Suprapubic skin (tissue), 4 donors: ENCODE data around the gene LRP1B. TPM values are rescaled to one million over a fixed set of nuclear protein-coding genes. Genes with fewer than 3 reads are reported as not detected.

Source experiments
- DNase-seq, 2 donors: peaks; one replicate each; pipeline ENCODE4 v3.0.0-alpha.2; 2019; ENCODE audit warnings: low spot score in 2 of 2
- H3K27ac ChIP-seq: fragments of 200-600 bp; sonication (generic); one replicate; pipeline ENCODE4 v1.5.1; 2019
- H3K27me3 ChIP-seq: fragments of 200-600 bp; sonication (generic); one replicate; pipeline ENCODE4 v1.5.1; 2019
- H3K36me3 ChIP-seq: fragments of 200-600 bp; sonication (generic); one replicate; pipeline ENCODE4 v1.5.1; 2019
- H3K4me1 ChIP-seq: fragments of 200-600 bp; sonication (generic); one replicate; pipeline ENCODE4 v1.5.1; 2019
- H3K4me3 ChIP-seq: fragments of 200-600 bp; sonication (generic); one replicate; pipeline ENCODE4 v1.5.1; 2019; ENCODE audit warnings: mild to moderate bottlenecking
- H3K9me3 ChIP-seq: fragments of 200-600 bp; sonication (generic); one replicate; pipeline ENCODE4 v1.5.1; 2019
- CTCF ChIP-seq, 2 donors: fragments of 200-600 bp in 1 of 2; fragments of 450-650 bp in 1 of 2; sonication (generic) in 1 of 2; IDR thresholded peaks; one replicate each; pipeline ENCODE4 v1.5.1; 2016 to 2019; ENCODE audit warnings: antibody characterized with exemption in 2 of 2, mild to moderate bottlenecking in 1 of 2, moderate library complexity in 1 of 2
- EP300 ChIP-seq: sonication (generic); formaldehyde crosslinking; IDR thresholded peaks from one replicate; pipeline ENCODE4 v1.6.1; 2017; ENCODE audit warnings: antibody characterized with exemption
- POLR2A ChIP-seq, 2 donors: fragments of 450-650 bp; IDR thresholded peaks; one replicate each; pipeline ENCODE4 v1.6.1; 2017; ENCODE audit warnings: antibody characterized with exemption in 2 of 2, mild to moderate bottlenecking in 2 of 2, moderate library complexity in 2 of 2
- POLR2AphosphoS5 ChIP-seq, 3 donors: sonication (generic); formaldehyde crosslinking; IDR thresholded peaks; one replicate each; pipeline ENCODE4 v1.6.1; 2017; ENCODE audit warnings: antibody characterized with exemption in 3 of 3
- WGBS: methylation state at CpG from one replicate; pipeline ENCODE4 v1.1.5; 2018; 5-methylcytosine and 5-hydroxymethylcytosine counted together
- total RNA-seq, 4 donors: library from RNA; depleted of rRNA; stranded (reverse); fragments of >200 nt; gene quantifications; one replicate each; pipeline ENCODE4 v1.1.0, GENCODE V29; 2016

The LRP1B gene
- total RNA-seq, 4 donors from 2014 or later, result 0.11 to 2.7 (median 1.3) TPM

- H3K27ac ChIP-seq, result no peak overlapping the region
- no peak for DNase-seq
- H3K9me3 ChIP-seq, result no peaks in the 10 kb centered on the region
- no peak overlapping the region for H3K4me3 ChIP-seq
- 83% methylated on average over 2 of the region's 2 CpGs for WGBS
- TF ChIP-seq POLR2A (IDR thresholded peaks at IDR 0.05) (no peak), POLR2AphosphoS5 (IDR thresholded peaks at IDR 0.05) (no peak), CTCF (IDR thresholded peaks at IDR 0.05) (no peak), EP300 (no peak)
- no peaks in the 10 kb centered on the region for H3K36me3 ChIP-seq
- H3K27me3 ChIP-seq, result no peaks in the 10 kb centered on the region
- H3K4me1 ChIP-seq, result no peaks in the 10 kb centered on the region
Measured at GRCh38 chr2:140586379-140586778, 1544.4 kb downstream of the LRP1B start.

- DNase-seq, result no peak
- TF ChIP-seq POLR2AphosphoS5 (IDR thresholded peaks at IDR 0.05), result no peak
- TF ChIP-seq CTCF (IDR thresholded peaks at IDR 0.05), result no peak
Measured at GRCh38 chr2:140585016-140585415, 1545.8 kb downstream of the LRP1B start.

GRCh38 chr2:140584471-140584870 is 1546.3 kb downstream of the LRP1B start:
- TF ChIP-seq CTCF (IDR thresholded peaks at IDR 0.05), result no peak
- TF ChIP-seq EP300, result no peak
- no peak for TF ChIP-seq POLR2AphosphoS5 (IDR thresholded peaks at IDR 0.05)
- TF ChIP-seq POLR2A (IDR thresholded peaks at IDR 0.05), result no peak
- no peak overlapping the region for H3K27ac ChIP-seq
- H3K4me1 ChIP-seq, result no peaks in the 10 kb centered on the region
- no peak for DNase-seq
- H3K27me3 ChIP-seq, result no peaks in the 10 kb centered on the region
- H3K9me3 ChIP-seq, result no peaks in the 10 kb centered on the region
- no peak overlapping the region for H3K4me3 ChIP-seq
- H3K36me3 ChIP-seq, result no peaks in the 10 kb centered on the region

More at GRCh38 chr2:140585016-140585415, 1545.8 kb downstream of the LRP1B start:
- Histone ChIP-seq H3K27ac (no peak overlapping the region), H3K36me3 (no peaks in the 10 kb centered on the region), H3K4me3 (no peak overlapping the region), H3K27me3 (no peaks in the 10 kb centered on the region), H3K9me3 (no peaks in the 10 kb centered on the region), H3K4me1 (no peaks in the 10 kb centered on the region)
- WGBS, result 37% methylated on average over 2 of the region's 2 CpGs

GRCh38 chr2:140580532-140581151 is 1550.2 kb downstream of the LRP1B start:
- no peaks in the 10 kb centered on the region for H3K4me1 ChIP-seq
- H3K27me3 ChIP-seq, result no peaks in the 10 kb centered on the region
- 56% methylated on average over 2 of the region's 2 CpGs for WGBS
- no peaks in the 10 kb centered on the region for H3K36me3 ChIP-seq
- H3K27ac ChIP-seq, result no peak overlapping the region
- no peak for DNase-seq
- H3K4me3 ChIP-seq, result no peak overlapping the region
- no peaks in the 10 kb centered on the region for H3K9me3 ChIP-seq
- TF ChIP-seq POLR2AphosphoS5 (IDR thresholded peaks at IDR 0.05) (no peak), EP300 (no peak), CTCF (IDR thresholded peaks at IDR 0.05) (no peak), POLR2A (IDR thresholded peaks at IDR 0.05) (no peak)

- 93% methylated on average over 2 of the region's 2 CpGs for WGBS
- Histone ChIP-seq H3K36me3 (no peaks in the 10 kb centered on the region), H3K9me3 (no peaks in the 10 kb centered on the region), H3K4me1 (no peaks in the 10 kb centered on the region), H3K27me3 (no peaks in the 10 kb centered on the region), H3K27ac (no peak overlapping the region), H3K4me3 (no peak overlapping the region)
- DNase-seq, result no peak
- TF ChIP-seq POLR2A (IDR thresholded peaks at IDR 0.05) (no peak), POLR2AphosphoS5 (IDR thresholded peaks at IDR 0.05) (no peak), EP300 (no peak), CTCF (IDR thresholded peaks at IDR 0.05) (no peak)
Measured at GRCh38 chr2:140577453-140577852, 1553.4 kb downstream of the LRP1B start.
